ENCODE measurements around the gene MANBA.

The MANBA gene

GRCh38 chr4:102616636-102617035 is 144.1 kb downstream of the MANBA start:
- no peak for TF ChIP-seq CTCF (IDR thresholded peaks at IDR 0.05; ENCODE audit: low read depth, low read length)
- no peak overlapping the region for H3K4me3 ChIP-seq (replicated peaks in 1 of 2; ENCODE audit: low read depth in 2 of 2, low read length in 2 of 2)
- no peak for DNase-seq (ENCODE audit: low read depth in 2 of 2)

- H3K4me3 ChIP-seq (replicated peaks in 1 of 2; ENCODE audit: low read depth in 2 of 2, low read length in 2 of 2), result no peak overlapping the region
- DNase-seq (ENCODE audit: low read depth in 2 of 2), result no peak
- TF ChIP-seq CTCF (IDR thresholded peaks at IDR 0.05; ENCODE audit: low read depth, low read length), result no peak
These were observed 146.0 kb downstream of the MANBA start for GRCh38 chr4:102614801-102615200.

DNA sequence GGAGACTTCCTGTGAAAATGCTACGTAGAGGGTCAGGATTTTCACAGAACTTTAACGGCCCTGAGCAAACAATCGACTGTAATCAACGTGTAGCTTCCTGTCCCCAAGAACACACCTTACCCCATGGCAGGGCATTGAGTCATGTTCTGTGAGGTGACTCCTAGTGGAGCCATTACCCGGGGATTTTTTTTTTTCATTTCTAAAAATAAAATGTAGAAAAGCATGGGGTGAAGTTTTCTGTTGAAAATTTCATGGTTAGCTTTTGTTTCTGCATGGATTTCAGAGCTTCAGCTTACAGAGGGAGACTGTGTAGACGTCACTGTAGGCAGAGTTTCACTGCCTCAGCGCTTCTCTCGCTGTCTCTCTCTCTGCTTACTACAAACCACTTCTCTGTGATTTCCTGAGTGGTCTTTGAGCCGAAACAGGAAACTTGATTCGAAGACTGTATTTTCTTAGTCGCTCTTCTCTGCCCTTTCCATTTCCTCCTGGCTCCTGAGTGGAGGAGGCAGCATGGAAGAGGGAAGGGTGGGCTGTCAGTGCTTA is 147.9 kb downstream of the MANBA start:
- no peak for DNase-seq (ENCODE audit: low read depth in 2 of 2)
- TF ChIP-seq CTCF (IDR thresholded peaks at IDR 0.05; ENCODE audit: low read depth, low read length), result no peak
- no peak overlapping the region for H3K4me3 ChIP-seq (replicated peaks in 1 of 2; ENCODE audit: low read depth in 2 of 2, low read length in 2 of 2)

DNA sequence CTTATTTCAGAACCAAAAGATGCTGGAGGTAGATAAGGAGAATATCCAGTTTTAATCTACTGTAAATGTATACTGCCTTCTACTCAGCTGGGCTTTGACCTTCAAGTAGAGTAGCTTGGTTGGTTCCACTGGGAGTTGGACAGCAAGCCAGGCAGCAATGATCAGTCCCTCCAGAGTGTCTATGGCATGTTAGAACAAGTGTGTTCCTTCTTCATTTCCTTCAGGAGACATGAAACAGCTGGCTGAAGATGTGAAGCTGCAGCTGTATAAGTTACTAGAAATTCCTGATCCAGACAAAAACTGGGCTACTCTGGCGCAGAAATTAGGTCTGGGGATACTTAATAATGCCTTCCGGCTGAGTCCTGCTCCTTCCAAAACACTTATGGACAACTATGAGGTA is 148.6 kb downstream of the MANBA start:
- no peak overlapping the region for H3K4me3 ChIP-seq (replicated peaks in 1 of 2; ENCODE audit: low read depth in 2 of 2, low read length in 2 of 2)
- DNase-seq (ENCODE audit: low read depth in 2 of 2), result no peak
- TF ChIP-seq CTCF (IDR thresholded peaks at IDR 0.05; ENCODE audit: low read depth, low read length), result no peak

GRCh38 chr4:102610476-102610875 is 150.3 kb downstream of the MANBA start:
- no peak for DNase-seq (ENCODE audit: low read depth in 2 of 2)
- TF ChIP-seq CTCF (IDR thresholded peaks at IDR 0.05; ENCODE audit: low read depth, low read length), result no peak
- H3K4me3 ChIP-seq (replicated peaks in 1 of 2; ENCODE audit: low read depth in 2 of 2, low read length in 2 of 2), result no peak overlapping the region

DNA sequence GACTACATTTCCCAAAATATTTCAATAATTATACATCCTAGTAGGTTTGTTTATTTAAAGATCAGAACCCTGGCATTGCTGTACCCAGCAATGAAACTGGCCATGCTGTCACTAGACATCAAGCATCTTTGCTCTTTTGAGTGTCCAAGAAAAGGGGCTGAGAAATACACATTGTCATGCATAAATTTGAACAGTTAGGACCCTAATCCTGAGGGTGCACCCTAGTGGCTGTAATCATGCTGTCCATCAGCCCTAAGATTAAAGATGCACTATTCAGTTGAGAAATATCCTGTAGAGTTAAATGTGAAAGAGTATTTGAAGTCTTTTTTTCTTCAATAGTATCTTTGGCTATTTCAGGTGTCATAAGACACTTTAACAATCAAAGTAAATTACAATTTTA is 150.8 kb downstream of the MANBA start:
- peak; percentile 41 for TF ChIP-seq CTCF (IDR thresholded peaks at IDR 0.05; ENCODE audit: low read depth, low read length)
- H3K4me3 ChIP-seq (replicated peaks in 1 of 2; ENCODE audit: low read depth in 2 of 2, low read length in 2 of 2), result no peak overlapping the region
- DNase-seq (ENCODE audit: low read depth in 2 of 2), result peak; percentile 22 to 24

DNA sequence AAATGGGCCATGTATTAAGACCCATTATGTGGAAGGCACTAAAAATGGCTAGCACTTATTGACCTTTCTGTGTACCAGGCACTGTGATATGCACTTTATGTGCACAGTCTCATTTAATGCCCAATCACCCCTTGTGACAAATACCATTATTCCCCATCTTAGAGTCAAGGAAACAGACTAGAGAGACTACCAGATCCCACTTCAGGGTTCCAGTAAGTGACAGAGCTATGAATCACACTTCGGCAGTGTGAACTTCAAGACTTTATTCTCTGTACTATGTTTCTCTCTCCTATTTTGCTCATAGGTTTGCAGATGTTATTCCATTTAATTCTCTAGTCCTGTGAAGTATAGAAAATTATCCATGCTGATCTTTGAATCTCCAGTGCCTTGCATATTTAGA is 152.6 kb downstream of the MANBA start:
- H3K4me3 ChIP-seq (replicated peaks in 1 of 2; ENCODE audit: low read depth in 2 of 2, low read length in 2 of 2), result no peak overlapping the region
- no peak for TF ChIP-seq CTCF (IDR thresholded peaks at IDR 0.05; ENCODE audit: low read depth, low read length)
- peak in 1 of 2 donors; percentile 56 for DNase-seq (ENCODE audit: low read depth in 2 of 2)

All from cardiac fibroblast (primary cell).